Hematopoietic multipotent progenitor cell treated with erythropoietin and hydrocortisone succinate and interleukin-3 and kit ligand, for 8 days (in vitro differentiated cells): ENCODE measurements around the gene ADGRG7.

Experiments
- DNase-seq: peaks from one replicate; pipeline ENCODE4 v3.0.0-alpha.2; 2015

The ADGRG7 gene

DNA sequence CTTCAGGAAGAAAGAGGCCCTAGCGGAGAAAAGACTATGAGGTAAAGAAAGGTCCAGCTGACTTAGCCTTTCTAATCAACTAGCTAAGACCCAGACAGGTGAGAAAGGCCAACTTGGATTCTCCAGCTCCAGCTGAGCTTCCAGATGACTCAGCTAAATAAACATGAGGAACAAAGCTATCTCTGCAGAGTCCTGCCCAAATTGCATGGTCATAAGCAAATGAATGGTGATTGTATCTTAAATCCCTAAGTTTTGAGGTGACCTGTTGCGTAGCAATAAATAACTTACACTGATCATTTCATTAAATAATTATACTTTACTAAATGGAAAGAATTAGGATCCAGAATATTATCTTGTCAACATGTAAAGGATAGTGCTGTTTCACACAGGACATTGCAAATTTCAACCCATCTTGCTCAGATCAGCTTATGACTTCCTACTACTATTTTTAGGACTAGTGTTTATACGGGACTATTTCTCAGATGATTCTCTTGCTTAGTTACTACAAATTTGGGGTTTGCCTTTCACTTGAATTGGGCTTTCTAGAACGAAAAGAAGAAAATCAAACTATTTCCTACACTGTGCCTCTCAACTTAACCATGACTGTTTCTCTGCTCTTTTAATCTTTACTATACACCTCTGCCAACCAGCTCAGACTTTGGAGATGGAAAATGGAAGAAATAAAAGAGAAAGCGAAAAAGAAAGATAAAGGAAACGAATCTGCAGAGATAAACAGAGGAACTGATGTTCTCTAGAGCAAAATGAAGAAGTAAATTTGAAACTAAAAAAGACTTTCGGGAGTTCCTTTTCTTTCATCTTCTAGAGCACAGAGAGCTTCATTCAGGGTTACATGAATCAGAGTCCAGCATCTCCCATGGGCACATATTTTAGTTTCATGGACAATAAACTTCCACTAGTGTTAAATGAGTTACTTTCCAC lies 6.6 kb upstream of the ADGRG7 start:
- peak; percentile 5 for DNase-seq

DNA sequence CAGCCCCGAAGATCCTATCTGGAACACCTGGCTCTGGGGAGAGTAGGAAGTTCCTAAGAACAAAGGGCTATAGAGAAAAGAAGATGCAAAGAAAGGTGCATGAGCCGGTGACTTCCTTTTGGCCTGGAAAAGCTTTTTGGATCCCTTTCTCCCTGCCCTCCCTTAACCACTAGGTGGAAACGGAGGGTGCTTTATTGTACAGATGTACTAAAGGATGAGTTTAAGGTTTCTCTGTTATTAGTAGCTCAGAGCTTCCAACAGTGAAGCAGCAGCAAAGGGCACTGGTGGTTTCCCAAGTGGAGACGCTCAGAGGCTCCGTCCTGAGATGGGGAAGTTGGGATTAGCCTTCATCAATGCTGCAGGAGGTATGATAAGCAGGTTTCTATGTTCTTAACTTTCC lies 5.9 kb upstream of the ADGRG7 start:
- peak; percentile 26 for DNase-seq

- DNase-seq, result no peak
Observed at GRCh38 chr3:100605358-100605757, 4.0 kb upstream of the ADGRG7 start.

DNA sequence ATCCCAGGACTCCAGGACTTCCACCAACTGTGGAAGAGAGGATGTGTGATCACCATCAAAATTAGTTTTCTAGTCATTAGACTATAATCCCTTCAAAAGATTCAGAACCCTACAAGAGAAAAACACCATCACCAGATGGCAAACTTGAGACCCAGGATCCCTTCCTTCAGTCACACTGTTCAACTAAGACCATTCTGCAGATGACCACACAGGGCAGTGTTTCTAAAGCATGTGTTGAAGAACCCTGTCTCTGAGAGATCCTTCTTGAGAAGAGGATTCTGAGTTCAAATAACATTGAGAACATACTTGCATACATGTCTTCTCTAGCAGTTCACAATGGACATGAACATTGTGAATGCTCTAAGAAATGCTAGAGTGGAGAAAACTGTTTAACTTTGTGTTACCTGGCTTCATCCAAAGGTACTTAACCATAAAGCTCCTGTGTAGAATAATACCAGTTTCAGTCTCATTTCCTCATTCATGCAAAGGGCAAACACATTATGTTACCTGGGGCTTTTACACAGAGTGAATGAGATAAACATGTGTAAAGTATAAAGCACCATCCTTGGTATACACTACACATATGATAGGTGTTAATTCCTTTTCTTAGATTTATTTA lies 2.4 kb upstream of the ADGRG7 start:
- DNase-seq, result no peak

GRCh38 chr3:100609963-100610362 lies 562 bp downstream of the ADGRG7 start:
- no peak for DNase-seq

DNA sequence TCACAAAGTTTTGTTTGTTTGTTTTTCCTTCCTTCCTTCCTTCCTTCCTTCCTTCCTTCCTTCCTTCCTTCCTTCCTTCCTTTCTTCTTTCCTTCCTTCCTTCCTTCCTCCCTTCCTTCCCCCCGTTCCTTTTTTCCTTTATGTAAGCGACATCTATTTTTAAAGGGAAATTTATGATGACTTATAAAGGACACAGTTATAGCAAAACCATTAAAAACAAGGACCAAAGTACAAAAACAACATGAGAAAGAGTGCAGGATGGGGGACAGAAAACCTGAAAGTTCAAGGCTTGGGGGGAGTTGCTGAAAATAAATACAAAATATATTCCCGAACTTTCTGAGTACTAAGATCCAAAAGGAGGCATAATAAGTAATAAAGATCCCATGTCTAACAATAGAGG lies 1.8 kb downstream of the ADGRG7 start:
- no peak for DNase-seq

GRCh38 chr3:100613721-100614390 lies 4.5 kb downstream of the ADGRG7 start:
- no peak for DNase-seq

DNA sequence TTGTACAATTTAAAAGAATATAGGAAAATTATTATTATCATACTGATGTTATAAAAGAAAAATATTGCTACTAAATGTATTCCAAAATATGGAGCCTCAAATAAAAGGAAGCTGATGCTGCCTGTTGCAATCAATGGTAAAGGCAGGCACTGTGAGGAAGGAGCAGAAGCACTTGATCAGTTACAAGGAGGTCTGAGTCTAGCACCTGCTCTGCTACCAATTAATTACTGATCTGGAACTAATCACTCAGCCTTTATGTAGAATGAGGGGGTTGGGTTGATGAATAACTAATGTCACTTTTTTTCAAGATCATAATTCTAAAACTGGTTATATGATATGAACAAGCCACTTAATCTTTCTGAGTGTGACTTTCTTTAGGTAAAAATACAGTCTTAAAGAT lies 5.5 kb downstream of the ADGRG7 start:
- no peak for DNase-seq

- no peak for DNase-seq
Observed at GRCh38 chr3:100615684-100616083, 6.3 kb downstream of the ADGRG7 start.

DNA sequence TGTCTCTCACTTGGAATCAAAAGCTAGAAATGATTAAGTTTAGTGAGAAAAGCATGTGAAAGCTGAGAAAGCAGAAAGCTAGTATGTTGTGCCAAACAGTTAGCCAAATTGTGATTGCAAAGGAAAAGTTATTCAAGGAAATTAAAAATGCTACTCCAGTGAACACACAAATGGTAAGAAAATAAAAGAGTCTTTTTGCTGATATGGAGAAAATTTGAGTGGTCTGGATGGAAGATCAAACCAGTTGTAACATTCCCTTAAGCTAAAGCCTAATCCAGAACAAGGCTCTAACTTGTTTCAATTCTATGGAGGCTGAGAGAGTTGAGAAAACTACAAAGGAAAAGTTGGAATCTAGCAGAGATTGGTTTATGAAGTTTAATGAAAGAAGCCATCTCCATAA lies 11.8 kb downstream of the ADGRG7 start:
- no peak for DNase-seq

DNA sequence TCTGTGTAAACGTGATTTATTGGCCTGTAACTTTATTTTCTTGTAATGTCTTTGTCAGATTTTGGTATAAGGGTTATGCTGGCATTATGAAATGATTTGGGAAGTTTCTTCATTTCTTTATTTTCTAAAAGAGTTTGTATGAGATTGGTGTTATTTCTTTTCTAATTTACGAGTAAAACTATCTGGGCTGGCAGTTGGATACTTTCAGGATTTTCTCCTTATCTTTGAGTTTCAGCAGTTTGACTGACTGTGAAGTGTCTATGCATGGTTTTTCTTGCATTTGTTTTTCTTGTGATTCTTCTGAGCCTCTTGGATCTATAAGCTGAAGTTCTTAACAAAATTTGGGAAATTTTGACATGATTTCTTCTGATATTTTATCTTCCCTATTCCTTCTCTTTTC lies 18.1 kb downstream of the ADGRG7 start:
- DNase-seq, result no peak

DNA sequence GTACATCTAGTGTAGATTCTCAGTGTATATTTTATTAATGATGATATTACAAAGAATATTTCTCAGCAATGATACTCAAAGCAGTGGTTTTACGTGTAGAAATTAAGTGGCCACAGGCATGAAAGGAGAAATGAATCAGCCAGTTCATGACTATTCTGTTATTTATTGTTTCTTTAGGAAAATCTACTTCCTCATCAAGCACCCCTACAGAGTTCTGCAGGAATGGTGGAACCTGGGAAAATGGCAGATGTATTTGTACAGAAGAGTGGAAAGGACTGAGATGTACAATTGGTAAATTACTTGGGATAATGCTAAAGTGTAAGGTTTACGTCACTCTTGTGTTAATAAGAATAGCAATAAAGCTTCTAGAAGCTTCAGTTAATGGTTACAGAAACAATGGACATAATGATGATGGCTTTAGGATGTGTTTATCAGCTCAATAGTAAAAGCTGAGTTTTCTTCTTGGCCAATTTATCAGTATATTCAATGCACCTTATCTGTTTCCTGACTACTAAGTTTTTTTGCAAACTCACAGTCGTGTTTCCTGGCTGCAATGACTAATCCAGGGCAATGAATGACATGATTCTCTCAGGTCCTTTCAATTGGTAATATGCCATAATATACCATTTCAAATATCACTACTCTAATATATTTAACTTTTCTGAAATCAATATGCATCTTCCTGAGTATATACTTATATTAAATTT lies 20.2 kb downstream of the ADGRG7 start:
- peak; percentile 67 for DNase-seq

- no peak for DNase-seq
Observed at GRCh38 chr3:100630664-100631063, 21.3 kb downstream of the ADGRG7 start.

GRCh38 chr3:100631236-100631635 lies 21.8 kb downstream of the ADGRG7 start:
- DNase-seq, result no peak

DNA sequence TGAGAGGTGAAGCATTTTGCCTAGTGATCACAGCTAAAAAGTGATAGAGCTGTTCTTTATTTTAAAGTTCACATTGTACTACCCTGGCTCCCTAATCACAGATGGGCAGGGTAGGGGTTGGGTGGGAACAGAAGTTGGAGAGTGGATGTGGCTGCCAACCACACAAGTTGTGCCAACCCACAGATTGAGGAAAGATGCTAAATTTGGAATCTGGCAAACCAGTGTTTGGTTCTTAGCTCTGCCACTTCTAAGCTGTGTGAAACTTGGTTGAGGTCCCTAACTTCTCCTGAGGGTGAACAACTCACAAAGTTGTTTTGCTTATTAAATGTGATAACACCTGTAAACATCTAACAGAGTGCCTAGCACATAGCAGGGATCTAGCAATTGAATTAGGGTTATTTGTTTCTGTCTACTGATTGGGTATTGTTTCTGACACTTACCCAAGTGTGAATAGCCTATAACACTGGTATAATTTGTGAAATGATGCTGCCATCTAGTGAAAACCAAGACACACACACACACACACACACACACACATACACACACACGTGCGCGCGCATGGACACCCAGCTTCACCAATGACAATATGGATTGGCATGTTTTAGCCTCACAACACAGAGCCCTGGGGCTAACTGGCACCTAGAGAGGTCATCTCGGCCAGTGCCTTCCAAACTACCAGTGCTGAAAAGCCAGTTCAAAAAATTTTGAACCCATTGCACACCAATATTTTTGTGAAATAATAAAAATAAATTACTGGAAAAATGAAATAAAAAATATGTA lies 25.3 kb downstream of the ADGRG7 start:
- DNase-seq, result peak; percentile 57

DNA sequence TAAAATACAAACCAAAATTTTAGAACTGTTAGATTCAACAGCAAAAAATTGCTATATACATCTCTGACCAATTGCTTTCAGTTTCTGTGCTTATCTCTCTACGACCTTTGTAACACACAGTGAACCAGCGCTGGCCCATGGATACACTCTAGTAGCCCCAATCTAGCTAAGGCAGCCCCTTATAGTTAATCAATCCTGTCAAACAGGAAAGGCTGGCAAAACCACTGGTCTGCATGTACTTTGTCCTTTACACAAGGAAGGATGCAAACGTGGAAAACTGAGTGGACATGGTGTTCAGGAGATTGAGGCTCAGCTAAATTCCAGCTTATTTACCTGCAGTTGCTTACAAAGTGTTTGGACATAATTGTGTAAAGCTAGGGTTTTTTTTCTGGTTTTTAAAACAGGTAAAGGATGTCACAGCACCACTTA lies 25.9 kb downstream of the ADGRG7 start:
- no peak for DNase-seq

- no peak for DNase-seq
Observed at GRCh38 chr3:100637197-100637631, 27.8 kb downstream of the ADGRG7 start.

DNA sequence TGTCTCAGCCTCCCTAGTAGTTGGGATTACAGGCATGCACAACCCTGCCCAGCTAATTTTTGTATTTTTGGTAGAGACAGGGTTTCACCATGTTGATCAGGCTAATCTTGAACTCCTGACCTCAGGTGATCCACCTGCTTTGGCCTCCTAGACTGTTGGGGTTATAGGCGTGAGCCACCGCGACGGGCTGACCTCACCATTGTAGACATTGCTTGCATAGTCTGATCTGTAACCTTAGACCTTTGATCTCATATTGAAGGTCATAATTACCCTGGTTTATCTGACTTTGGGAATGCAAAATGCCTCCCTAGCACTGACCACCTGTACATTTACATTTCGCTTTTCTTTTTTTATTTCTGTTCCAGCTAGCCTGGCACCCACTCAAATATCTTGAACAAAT lies 31.2 kb downstream of the ADGRG7 start:
- DNase-seq, result no peak

- no peak for DNase-seq
Observed at GRCh38 chr3:100641471-100642032, 32.2 kb downstream of the ADGRG7 start.

- DNase-seq, result no peak
Observed at GRCh38 chr3:100645913-100646312, 36.5 kb downstream of the ADGRG7 start.

- no peak for DNase-seq
Observed at GRCh38 chr3:100647171-100647570, 37.8 kb downstream of the ADGRG7 start.

DNA sequence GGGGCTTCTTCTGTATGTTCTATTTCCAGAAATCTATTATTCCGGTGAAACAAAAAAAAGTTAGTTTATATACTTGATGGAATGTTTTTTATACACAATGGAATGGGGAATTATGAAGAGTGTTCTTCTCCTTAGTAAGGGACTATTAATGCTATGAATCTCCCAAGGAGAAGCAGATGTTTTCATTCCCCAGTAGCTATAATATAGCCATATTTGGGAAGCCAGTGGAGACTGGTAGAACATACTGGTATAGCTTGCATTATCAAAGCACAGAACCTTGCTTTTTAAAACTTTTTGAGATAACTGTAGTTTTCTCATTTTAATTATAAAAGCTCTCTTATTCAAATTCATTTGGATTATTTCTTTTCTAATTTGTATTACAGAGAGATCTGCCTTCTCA lies 38.3 kb downstream of the ADGRG7 start:
- DNase-seq, result no peak
